AG10803 (cell line): ENCODE results near the gene OR7C1.
"Not testable (repeated sequence)": the region's sequence is repeated elsewhere in the genome, so short reads cannot be mapped to it uniquely, and the experiment has no call there.

Experiments
- DNase-seq: peaks from one replicate; pipeline ENCODE4 v3.0.0; 2010; ENCODE audit warnings: low read depth
- H3K4me3 ChIP-seq: 2 replicates; pipeline ENCODE4 v1.5.1; 2011; ENCODE audit warnings: mild to moderate bottlenecking, low read length, control low read depth
- CTCF ChIP-seq: conservative IDR thresholded peaks from 2 replicates; pipeline ENCODE4 v1.5.1; 2011; ENCODE audit warnings: mild to moderate bottlenecking, low read length, control low read depth, inconsistent platforms

OR7C1 gene

GRCh38 chr19:14772995-14773394, 62.0 kb downstream of the OR7C1 start:
- TF ChIP-seq CTCF: no peak

GRCh38 chr19:14772467-14772866, 62.5 kb downstream of the OR7C1 start:
- no peak overlapping the region for H3K4me3 ChIP-seq
- no peak for DNase-seq
- no peak for TF ChIP-seq CTCF

More at GRCh38 chr19:14772995-14773394, 62.0 kb downstream of the OR7C1 start:
- no peak overlapping the region for H3K4me3 ChIP-seq
- DNase-seq: no peak

GRCh38 chr19:14770944-14771839, 63.8 kb downstream of the OR7C1 start:
- TF ChIP-seq CTCF: no peak
- DNase-seq: no peak
- H3K4me3 ChIP-seq: no peak overlapping the region

GRCh38 chr19:14770136-14770535, 64.8 kb downstream of the OR7C1 start:
- DNase-seq: no peak
- TF ChIP-seq CTCF: no peak
- H3K4me3 ChIP-seq: no peak overlapping the region

GRCh38 chr19:14769201-14769600, 65.8 kb downstream of the OR7C1 start:
- no peak for DNase-seq
- no peak overlapping the region for H3K4me3 ChIP-seq
- no peak for TF ChIP-seq CTCF

GRCh38 chr19:14768001-14768400, 67.0 kb downstream of the OR7C1 start:
- DNase-seq: no peak
- TF ChIP-seq CTCF: no peak
- no peak overlapping the region for H3K4me3 ChIP-seq

- DNase-seq: no peak
- TF ChIP-seq CTCF: no peak
- H3K4me3 ChIP-seq: no peak overlapping the region
Measured at GRCh38 chr19:14767466-14767971, 67.5 kb downstream of the OR7C1 start.

- H3K4me3 ChIP-seq, DNase-seq: not testable (repeated sequence)
Measured at GRCh38 chr19:14765841-14766240, 69.1 kb downstream of the OR7C1 start.

- DNase-seq, H3K4me3 ChIP-seq: not testable (repeated sequence)
Measured at GRCh38 chr19:14765403-14765802, 69.6 kb downstream of the OR7C1 start.
